Stimulated activated CD4-positive, alpha-beta T cell treated with anti-CD3 and anti-CD28 coated beads, TNF-alpha, amount 100 ng/mL, for 24 hours (primary cell): ENCODE results near the gene CACYBP.
"Not testable (repeated sequence)": the region's sequence is repeated elsewhere in the genome, so short reads cannot be mapped to it uniquely, and the experiment has no call there.

ENCODE experiments used
- DNase-seq, 3 experiments: peaks; one replicate each; pipeline ENCODE4 v3.0.0-alpha.2; 2020; ENCODE audit warnings: low read depth in 3 of 3

Gene CACYBP

GRCh38 chr1:175009532-175009931 is 9.8 kb downstream of the CACYBP start:
- DNase-seq = no peak

DNA sequence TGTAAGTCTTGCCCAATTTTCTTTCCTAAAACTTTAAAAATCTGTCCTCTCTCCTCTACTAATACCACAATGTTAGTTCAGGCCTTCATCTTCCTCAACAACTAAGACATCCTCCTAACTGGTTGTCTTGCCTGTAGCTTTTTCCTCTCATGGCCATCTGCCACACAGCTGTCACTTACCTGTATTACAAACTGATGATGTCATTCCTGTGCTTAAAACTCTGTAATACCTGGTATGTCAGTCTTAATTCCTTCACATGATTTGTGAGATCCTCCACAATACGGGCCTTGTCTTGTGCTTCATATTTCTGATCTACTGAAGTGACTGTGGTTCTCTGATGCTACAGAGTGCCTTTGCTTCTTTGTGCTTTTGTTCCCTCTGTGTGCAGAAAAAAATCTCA is 13.7 kb downstream of the CACYBP start:
- DNase-seq = no peak

DNA sequence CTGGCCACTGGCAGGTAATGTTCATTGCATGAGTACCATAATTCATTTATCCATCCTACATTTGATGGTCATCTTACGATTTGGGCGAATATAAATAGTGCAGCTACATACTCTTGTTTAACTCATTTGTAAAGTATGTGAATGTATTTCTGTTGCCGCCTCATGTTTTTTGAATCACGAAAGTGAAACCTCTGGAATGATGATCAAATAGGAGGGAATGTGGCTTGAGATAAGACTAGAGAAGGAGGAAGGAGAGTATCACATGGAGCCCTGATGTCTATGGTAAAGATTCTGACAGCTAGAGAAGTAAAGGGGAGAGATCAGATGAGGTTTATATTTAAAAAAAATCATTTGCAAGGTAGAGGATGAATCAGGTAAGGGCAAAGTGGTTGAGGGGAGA is 15.5 kb downstream of the CACYBP start:
- no peak for DNase-seq

DNA sequence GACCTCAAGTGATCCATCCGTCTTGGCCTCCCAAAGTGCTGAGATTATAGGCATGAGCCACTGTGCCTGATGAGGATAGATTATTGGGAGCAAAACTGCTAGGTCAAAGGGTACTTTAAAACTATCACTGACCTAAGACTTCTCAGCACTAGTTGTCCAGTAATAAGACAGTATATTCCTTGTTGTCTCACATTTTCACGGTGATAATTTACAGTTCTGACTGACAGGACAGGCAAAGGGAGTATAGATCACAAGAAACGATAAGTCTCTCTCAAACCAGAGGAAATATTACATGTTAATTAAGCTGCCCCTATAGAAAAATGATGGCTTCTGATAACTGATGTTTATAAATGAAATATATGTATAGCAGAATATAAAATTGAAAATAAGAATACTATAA is 19.8 kb downstream of the CACYBP start:
- no peak for DNase-seq

- peak; percentile 96 to 99 (median 96) for DNase-seq
Measured at GRCh38 chr1:175023043-175023921, 23.5 kb downstream of the CACYBP start, which contains the start of gene MRPS14. TSS of gene MRPS14 (minus strand) at chr1:175023425. CDS start at chr1:175023408, 17 bp downstream.

DNA sequence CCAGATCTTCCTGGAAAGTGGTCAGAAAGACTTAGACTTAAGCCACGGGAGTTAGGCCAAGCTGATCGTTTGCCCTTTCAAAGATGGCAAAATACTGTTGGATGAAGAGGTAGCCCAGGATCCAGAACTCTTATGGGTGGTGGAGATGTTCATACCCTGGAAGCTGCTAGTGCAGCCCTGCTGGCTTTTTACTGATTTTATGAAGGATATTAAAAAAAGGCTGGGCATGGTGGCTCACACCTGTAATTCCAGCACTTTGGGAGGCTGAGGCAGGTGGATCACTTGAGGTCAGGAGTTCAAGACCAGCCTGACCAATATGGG is 24.1 kb downstream of the CACYBP start:
- DNase-seq = not testable (repeated sequence)

DNA sequence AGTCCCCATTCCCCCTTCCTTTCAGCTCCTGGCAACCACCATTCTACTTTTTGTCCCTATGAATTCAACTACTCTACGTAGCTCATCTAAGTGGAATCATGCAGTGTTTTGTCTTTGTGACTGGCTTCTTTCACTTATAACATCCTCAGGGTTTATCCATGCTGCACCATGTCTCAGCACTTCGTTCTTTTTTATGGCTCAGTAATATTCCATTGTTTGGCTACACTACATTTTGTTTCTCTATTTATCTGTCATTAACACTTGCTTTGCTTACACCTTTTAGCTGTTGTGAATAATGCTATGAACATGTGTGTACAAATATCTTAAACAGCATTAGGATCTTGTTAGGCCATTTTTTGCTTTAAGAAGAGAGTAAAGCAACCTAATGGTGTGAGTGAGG is 25.0 kb downstream of the CACYBP start:
- no peak for DNase-seq

DNA sequence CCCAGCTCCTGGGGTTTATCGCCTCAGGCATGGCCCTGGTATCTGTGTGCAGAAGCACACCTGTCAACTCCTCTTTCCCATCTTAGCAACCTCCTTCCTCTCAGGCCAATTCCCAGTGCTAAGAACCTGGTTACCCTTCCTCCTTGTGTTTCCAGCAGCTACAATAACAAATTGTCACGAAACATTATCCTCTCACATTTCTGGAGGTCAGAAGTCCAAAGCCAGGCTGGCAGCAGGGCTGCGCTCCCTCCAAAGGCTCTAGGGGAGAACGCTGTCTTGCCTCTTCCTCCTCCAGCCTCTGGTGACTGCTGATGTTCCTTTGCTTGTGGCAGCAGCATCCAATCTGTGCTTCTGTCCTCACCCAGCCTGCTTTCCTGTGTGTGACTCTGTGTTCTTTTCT is 34.2 kb downstream of the CACYBP start:
- DNase-seq = no peak

GRCh38 chr1:175034775-175035174 is 35.0 kb downstream of the CACYBP start:
- DNase-seq = no peak

GRCh38 chr1:175035865-175036264 is 36.1 kb downstream of the CACYBP start:
- no peak for DNase-seq

GRCh38 chr1:175036476-175036875 is 36.7 kb downstream of the CACYBP start:
- no peak for DNase-seq

- no peak for DNase-seq
Measured at GRCh38 chr1:175037416-175037815, 37.7 kb downstream of the CACYBP start.

GRCh38 chr1:175040324-175040879 is 40.7 kb downstream of the CACYBP start:
- no peak for DNase-seq

- no peak for DNase-seq
Measured at GRCh38 chr1:175042650-175043049, 42.9 kb downstream of the CACYBP start.

DNA sequence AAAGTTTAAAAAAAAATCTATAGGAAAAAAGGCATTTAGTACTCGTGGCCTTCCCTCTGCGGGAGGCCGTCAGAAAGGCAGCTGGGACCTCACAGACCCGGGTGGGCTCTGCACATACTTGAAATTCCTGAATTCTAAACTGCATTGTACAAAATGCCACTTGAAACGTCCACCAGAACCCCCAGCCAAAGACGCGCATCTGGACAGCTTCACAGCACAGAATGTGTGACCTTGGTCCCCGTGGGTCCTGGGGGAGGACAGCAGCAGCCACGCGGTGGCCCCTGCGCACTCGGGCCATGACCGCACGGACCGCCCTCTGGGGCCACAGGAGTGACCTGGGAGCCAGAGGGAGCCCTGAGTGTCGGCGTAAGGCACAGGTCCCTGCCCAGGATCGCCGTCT is 44.1 kb downstream of the CACYBP start:
- no peak for DNase-seq

GRCh38 chr1:175044591-175044990 is 44.8 kb downstream of the CACYBP start:
- DNase-seq = not testable (repeated sequence)

- no peak for DNase-seq
Measured at GRCh38 chr1:175045097-175045496, 45.4 kb downstream of the CACYBP start.

DNA sequence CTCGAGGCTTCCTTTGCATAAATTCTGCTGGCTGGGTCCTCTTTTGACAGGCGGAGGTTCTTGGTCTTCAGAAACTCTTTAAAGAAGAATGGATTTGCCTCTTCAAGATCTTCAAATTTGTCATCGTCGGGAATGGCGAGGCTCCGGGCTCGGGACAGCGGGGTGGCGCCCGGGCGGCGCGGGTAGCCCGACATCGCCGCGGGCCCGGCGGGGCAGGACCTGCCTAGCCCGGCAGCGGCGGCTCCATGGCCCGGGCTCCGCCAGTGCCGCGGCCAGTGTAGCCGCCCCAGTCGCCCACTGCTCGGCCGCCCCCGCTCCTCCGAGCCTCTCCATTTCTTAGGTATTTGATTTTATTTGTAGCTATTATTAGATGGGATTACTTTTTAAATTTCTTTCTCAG is 45.8 kb downstream of the CACYBP start:
- no peak for DNase-seq

DNA sequence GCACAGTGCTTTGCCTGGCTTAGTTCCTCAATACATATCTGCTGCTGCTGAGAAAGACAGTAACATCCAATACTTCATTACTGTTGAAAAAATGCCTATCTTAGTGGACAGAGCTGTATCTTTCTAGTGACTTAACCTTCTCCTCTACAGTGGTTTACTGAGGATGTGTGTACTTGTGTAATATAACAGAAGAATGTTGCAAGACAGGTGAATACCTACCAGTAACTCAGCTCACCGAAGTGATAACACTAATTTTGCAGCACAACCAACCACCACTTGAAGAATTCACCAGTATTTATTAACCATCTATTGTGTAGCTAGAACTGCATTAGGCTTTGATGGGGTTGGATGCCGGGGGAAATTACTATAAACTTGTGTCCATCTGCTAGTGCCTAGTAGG is 51.2 kb downstream of the CACYBP start:
- no peak for DNase-seq

- no peak for DNase-seq
Measured at GRCh38 chr1:175054736-175055135, 55.0 kb downstream of the CACYBP start.
